Epithelial cell of esophagus (primary cell): Measurements from ENCODE around the gene ST14.

Source experiments
- DNase-seq: peaks from one replicate; pipeline ENCODE4 v3.0.0; 2010; ENCODE audit warnings: low read depth
- H3K4me3 ChIP-seq: 2 replicates; pipeline ENCODE4 v1.5.1; 2011; ENCODE audit warnings: mild to moderate bottlenecking, low read length, control low read depth
- CTCF ChIP-seq: IDR thresholded peaks from 2 replicates; pipeline ENCODE4 v1.5.1; 2011; ENCODE audit warnings: low read depth, mild to moderate bottlenecking, low read length, control low read depth, inconsistent platforms; ENCODE audit not compliant: insufficient read depth; ENCODE audit errors: missing control alignments

The ST14 gene

GRCh38 chr11:130212431-130212961, 52.9 kb downstream of the ST14 start:
- no peak for TF ChIP-seq CTCF
- H3K4me3 ChIP-seq = no peak overlapping the region
- DNase-seq = no peak

GRCh38 chr11:130213143-130213978, 53.8 kb downstream of the ST14 start:
- no peak overlapping the region for H3K4me3 ChIP-seq
- peak; percentile 88 for TF ChIP-seq CTCF

GRCh38 chr11:130213979-130214281, 54.3 kb downstream of the ST14 start:
- TF ChIP-seq CTCF = no peak
- H3K4me3 ChIP-seq = no peak overlapping the region
- DNase-seq = no peak

More at GRCh38 chr11:130213143-130213978, 53.8 kb downstream of the ST14 start:
- DNase-seq = peak; percentile 45

- no peak overlapping the region for H3K4me3 ChIP-seq
- no peak for TF ChIP-seq CTCF
- no peak for DNase-seq
Measured at GRCh38 chr11:130214861-130215530, 55.4 kb downstream of the ST14 start.

- no peak for DNase-seq
- no peak overlapping the region for H3K4me3 ChIP-seq
- no peak for TF ChIP-seq CTCF
Measured at GRCh38 chr11:130215531-130216220, 56.1 kb downstream of the ST14 start.

GRCh38 chr11:130216221-130216550, 56.6 kb downstream of the ST14 start:
- TF ChIP-seq CTCF = no peak

More at GRCh38 chr11:130216221-130216550, 56.6 kb downstream of the ST14 start:
- DNase-seq = no peak
- H3K4me3 ChIP-seq = no peak overlapping the region
